GM23248 (cell line): ENCODE measurements around the gene TRIM14.

ENCODE experiments used
- EZH2 ChIP-seq: fragments of 200-600 bp; sonication (generic); IDR thresholded peaks from 2 replicates; pipeline ENCODE4 v1.6.1; 2018; ENCODE audit warnings: antibody characterized with exemption, mild to moderate bottlenecking; ENCODE audit not compliant: insufficient read depth, poor library complexity, severe bottlenecking
- EZH2phosphoT487 ChIP-seq: fragments of 200-600 bp; sonication (generic); IDR thresholded peaks from 2 replicates; pipeline ENCODE4 v1.6.1; 2018; ENCODE audit warnings: antibody characterized with exemption, moderate library complexity, mild to moderate bottlenecking, low read depth; ENCODE audit not compliant: insufficient read depth

DNA sequence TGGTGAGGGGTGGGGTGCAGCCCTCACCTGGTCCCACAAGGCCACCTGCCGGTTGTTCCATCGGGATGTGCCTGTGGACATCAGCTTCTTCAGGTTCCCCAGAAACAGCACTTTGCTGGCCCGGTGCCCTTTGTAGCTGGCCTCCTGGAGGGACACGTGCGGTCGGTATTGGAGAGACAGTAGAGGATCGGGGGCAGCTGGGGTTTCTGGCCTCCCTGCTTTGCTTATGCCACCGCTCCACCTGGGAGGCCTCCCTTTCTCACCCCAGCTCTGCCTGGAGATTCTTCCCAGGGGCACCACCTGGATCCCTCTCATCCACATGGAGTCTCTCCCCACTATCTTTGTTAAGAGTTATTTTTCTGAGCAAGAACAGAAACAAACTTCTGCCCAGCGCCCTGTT is 13.1 kb upstream of the TRIM14 start:
- TF ChIP-seq EZH2 (no peak), EZH2phosphoT487 (no peak)
